ENCODE measurements around the gene EED. TPM values are rescaled to one million over a fixed set of nuclear protein-coding genes. Genes with fewer than 3 reads are reported as not detected.

EED gene
- polyA plus RNA-seq, 1 experiment: 17.5 TPM

DNA sequence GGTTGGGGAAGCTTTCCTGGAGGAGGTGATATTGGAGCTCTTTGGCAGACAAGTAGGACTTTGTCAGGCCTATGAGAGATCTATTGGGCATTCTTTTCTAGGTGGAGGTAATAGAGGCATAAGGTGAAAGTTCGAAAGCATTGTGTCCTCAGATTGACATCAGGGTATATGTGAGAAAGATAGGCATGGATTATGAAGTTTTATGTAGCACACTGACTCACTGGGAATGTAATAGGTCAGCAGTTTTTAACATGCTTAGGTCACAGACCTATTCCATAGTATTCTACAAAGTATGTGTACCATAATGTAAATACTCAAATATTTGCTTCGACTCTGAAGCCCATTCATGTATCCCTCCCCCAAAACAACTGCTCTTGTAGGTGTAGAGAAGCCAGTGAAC lies 69.2 kb downstream of the EED start:
- no peak for DNase-seq (ENCODE audit: low read depth, low spot score)
- Histone ChIP-seq H3K27me3 (ENCODE audit: control insufficient read depth, insufficient read depth, low read length) (no peaks in the 10 kb centered on the region), H3K27ac (ENCODE audit: low read depth, low read length) (no peak overlapping the region), H3K9me3 (ENCODE audit: control insufficient read depth, insufficient read depth, low read length) (no peaks in the 10 kb centered on the region), H3K4me3 (ENCODE audit: low read depth, low read length) (no peak overlapping the region)
- TF ChIP-seq, protein P1, sequence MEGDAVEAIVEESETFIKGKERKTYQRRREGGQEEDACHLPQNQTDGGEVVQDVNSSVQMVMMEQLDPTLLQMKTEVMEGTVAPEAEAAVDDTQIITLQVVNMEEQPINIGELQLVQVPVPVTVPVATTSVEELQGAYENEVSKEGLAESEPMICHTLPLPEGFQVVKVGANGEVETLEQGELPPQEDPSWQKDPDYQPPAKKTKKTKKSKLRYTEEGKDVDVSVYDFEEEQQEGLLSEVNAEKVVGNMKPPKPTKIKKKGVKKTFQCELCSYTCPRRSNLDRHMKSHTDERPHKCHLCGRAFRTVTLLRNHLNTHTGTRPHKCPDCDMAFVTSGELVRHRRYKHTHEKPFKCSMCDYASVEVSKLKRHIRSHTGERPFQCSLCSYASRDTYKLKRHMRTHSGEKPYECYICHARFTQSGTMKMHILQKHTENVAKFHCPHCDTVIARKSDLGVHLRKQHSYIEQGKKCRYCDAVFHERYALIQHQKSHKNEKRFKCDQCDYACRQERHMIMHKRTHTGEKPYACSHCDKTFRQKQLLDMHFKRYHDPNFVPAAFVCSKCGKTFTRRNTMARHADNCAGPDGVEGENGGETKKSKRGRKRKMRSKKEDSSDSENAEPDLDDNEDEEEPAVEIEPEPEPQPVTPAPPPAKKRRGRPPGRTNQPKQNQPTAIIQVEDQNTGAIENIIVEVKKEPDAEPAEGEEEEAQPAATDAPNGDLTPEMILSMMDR (IDR thresholded peaks at IDR 0.05; ENCODE audit: low read depth, low read length): no peak
- POLR2A ChIA-PET: no interaction called here
- CTCF ChIA-PET: interaction anchor here (0.6 kb wide), 1 partner anchor 1019 kb away, joined by 3 read pairs; no protein-coding TSS in a partner anchor

DNA sequence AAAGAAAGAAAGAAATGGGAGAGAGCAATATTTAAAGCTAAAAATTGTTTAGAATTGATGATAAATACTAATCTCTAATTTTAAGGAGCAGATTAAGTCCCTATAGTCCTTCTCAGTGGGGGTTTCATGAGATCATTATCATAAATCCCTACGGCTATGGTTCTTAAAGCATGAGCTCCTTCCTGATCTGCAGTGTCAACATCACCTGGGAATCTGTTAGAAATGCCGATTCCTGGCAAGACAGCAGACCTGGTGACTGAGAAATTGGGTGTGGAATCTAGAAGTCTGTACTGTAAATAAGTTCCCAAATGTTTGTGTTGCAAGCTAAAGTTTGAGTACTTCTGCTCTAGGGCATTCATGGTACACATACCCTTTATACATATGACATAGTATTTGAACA lies 70.1 kb downstream of the EED start:
- H3K4me3 ChIP-seq (ENCODE audit: low read depth, low read length): no peak overlapping the region
- no peaks in the 10 kb centered on the region for H3K27me3 ChIP-seq (ENCODE audit: control insufficient read depth, insufficient read depth, low read length)
- no peak for DNase-seq (ENCODE audit: low read depth, low spot score)
- no peak overlapping the region for H3K27ac ChIP-seq (ENCODE audit: low read depth, low read length)
- no peaks in the 10 kb centered on the region for H3K9me3 ChIP-seq (ENCODE audit: control insufficient read depth, insufficient read depth, low read length)
- POLR2A ChIA-PET: interaction anchor here (0.9 kb wide), 1 partner anchor 12 kb away, joined by 3 read pairs; no protein-coding TSS in a partner anchor
- TF ChIP-seq, protein P1 (IDR thresholded peaks at IDR 0.05; ENCODE audit: low read depth, low read length): no peak
- CTCF ChIA-PET: interaction anchor here (1.1 kb wide), 1 partner anchor 47 kb away, joined by 4 read pairs; no protein-coding TSS in a partner anchor

Small RNA genes lying within 50 kb of the gene (small RNA-seq; reads per million reads assigned to genes)
- gene RF00017 (ENCODE audit: insufficient read length, low read depth): not detected
- not detected for gene RN7SL225P (ENCODE audit: insufficient read length, low read depth)

Other genes with a start within 250 kb of the EED start
- 294 and 303 TPM in 2 replicates for gene PICALM, start 175.7 kb upstream of the EED start, polyA plus RNA-seq (2011; rRNA removed)
- gene HIKESHI, start 57.5 kb downstream of the EED start, polyA plus RNA-seq (2011; rRNA removed): 120 and 129 TPM in 2 replicates
- gene CCDC81, start 130.1 kb downstream of the EED start, polyA plus RNA-seq (2011; rRNA removed): 1.7 and 2.3 TPM in 2 replicates